ENCODE measurements around the gene MED13.
A peak's percentile ranks its signal among the peaks of the same experiment; 100 is the strongest.
"Not testable (repeated sequence)": the region's sequence is repeated elsewhere in the genome, so short reads cannot be mapped to it uniquely, and the experiment has no call there.

Gene MED13

GRCh38 chr17:61996916-61997605 is 68.0 kb downstream of the MED13 start:
- DNase-seq, result no peak

- no peak for DNase-seq
These were observed 75.6 kb downstream of the MED13 start for GRCh38 chr17:61989509-61989908.

GRCh38 chr17:61986898-61987297 is 78.2 kb downstream of the MED13 start:
- DNase-seq, result no peak

GRCh38 chr17:61984821-61985220 is 80.3 kb downstream of the MED13 start:
- no peak for DNase-seq

GRCh38 chr17:61981323-61981722 is 83.8 kb downstream of the MED13 start:
- DNase-seq, result no peak

GRCh38 chr17:61980535-61980934 is 84.5 kb downstream of the MED13 start:
- no peak for DNase-seq

GRCh38 chr17:61974115-61974514 is 91.0 kb downstream of the MED13 start:
- DNase-seq, result no peak

GRCh38 chr17:61972311-61972710 is 92.8 kb downstream of the MED13 start:
- DNase-seq, result no peak

- DNase-seq, result no peak
These were observed 95.0 kb downstream of the MED13 start for GRCh38 chr17:61970030-61970429.

GRCh38 chr17:61968757-61969156 is 96.3 kb downstream of the MED13 start:
- no peak for DNase-seq

- DNase-seq, result no peak
These were observed 97.3 kb downstream of the MED13 start for GRCh38 chr17:61967729-61968128.

GRCh38 chr17:61966191-61966590 is 98.9 kb downstream of the MED13 start:
- DNase-seq, result no peak

GRCh38 chr17:61955619-61956018 is 109.5 kb downstream of the MED13 start:
- no peak for DNase-seq

GRCh38 chr17:61947367-61948078 is 117.6 kb downstream of the MED13 start:
- DNase-seq, result no peak

- no peak for DNase-seq
These were observed 118.7 kb downstream of the MED13 start for GRCh38 chr17:61946359-61946758.

- DNase-seq, result no peak
These were observed 122.0 kb downstream of the MED13 start for GRCh38 chr17:61943117-61943516.

GRCh38 chr17:61942085-61942484 is 123.0 kb downstream of the MED13 start:
- no peak for DNase-seq

- no peak for DNase-seq
These were observed 137.0 kb downstream of the MED13 start for GRCh38 chr17:61928101-61928436.

GRCh38 chr17:61927208-61928100 is 137.6 kb downstream of the MED13 start, which contains the start of gene INTS2:
INTS2 (minus strand) TSS chr17:61927982; CDS start chr17:61926644, 1,338 bp downstream.
- DNase-seq, result peak; percentile 96

- DNase-seq, result no peak
These were observed 138.3 kb downstream of the MED13 start for GRCh38 chr17:61926826-61927207.

GRCh38 chr17:61915162-61915561 is 149.9 kb downstream of the MED13 start:
- not testable (repeated sequence) for DNase-seq

- DNase-seq, result no peak
These were observed 156.6 kb downstream of the MED13 start for GRCh38 chr17:61908292-61909037.

- no peak for DNase-seq
These were observed 157.7 kb downstream of the MED13 start for GRCh38 chr17:61907361-61907760.

Data from stimulated activated CD4-positive, alpha-beta T cell treated with anti-CD3 and anti-CD28 coated beads, Interleukin-4, amount 100 ng/mL, for 24 hours (primary cell).